Measurements from ENCODE around the gene TRIM9. TPM values are rescaled to one million over a fixed set of nuclear protein-coding genes. Genes with fewer than 3 reads are reported as not detected.

Gene TRIM9
- total and polyA plus RNA-seq, 2 experiments from 2014 or later: 4.4 to 6.2 TPM

DNA sequence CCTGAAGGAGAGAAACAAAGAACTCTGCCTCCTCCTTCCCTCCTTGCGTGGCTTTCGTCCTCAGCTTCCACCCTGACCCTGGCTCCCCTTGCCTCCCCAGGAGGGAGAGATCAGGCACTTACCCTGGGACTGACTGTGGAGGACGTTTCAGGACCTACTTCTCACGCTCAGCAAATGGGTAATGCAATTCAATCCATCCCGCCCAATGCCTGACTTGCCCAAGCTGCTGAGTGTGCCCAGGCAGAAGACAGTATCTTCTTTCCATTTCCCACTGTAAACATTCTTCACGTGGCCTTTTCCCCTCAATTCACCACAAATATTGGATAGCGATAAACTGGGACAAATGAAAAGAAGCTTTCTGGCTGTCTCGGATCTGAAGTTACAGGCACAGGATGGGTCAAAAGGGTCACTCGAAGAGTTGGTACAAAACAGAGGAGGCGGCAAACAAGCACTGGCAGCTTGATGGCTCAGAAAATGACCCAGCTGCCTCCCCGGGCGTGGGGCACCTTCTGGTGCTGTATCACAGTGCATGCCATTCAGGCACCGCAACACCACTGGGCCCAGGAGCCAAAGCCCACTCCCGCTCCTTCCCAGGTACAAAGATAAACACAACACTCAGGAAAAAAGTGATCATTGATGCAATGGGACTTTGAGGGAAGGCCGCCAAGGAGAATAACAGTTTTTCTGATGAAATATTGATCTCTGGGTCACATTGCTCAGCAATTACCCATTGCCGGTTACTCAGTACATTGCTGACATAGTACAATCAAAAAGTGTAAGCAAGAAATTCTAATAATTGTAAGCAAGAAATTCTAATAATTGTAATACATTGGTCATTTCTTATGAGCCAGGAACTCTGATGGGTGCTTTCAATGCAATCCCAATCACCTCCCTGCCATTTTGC, 65.8 kb downstream of the TRIM9 start (continued):
- TF ChIP-seq ZNF462 (CRISPR knock-in tag; IDR thresholded peaks at IDR 0.05) (no peak), ETS1 (IDR thresholded peaks at IDR 0.05) (no peak), NANOG (IDR thresholded peaks at IDR 0.05; ENCODE audit: borderline replicate concordance) (no peak)

GRCh38 chr14:51028361-51028760, 66.5 kb downstream of the TRIM9 start:
- Histone ChIP-seq H2AFZ (no peak overlapping the region), H4K20me1 (replicated peaks; ENCODE audit: insufficient read depth) (no peaks in the 10 kb centered on the region), H3K4me3 (no peak overlapping the region), H3K79me2 (replicated peaks; ENCODE audit: insufficient read depth) (no peaks in the 10 kb centered on the region), H3K4me2 (no peak overlapping the region), H3F3A (replicated peaks; ENCODE audit: low read depth) (no peaks in the 10 kb centered on the region), H3K27ac (ENCODE audit: low read depth) (no peak overlapping the region), H3K27me3 (ENCODE audit: insufficient read depth) (no peaks in the 10 kb centered on the region), H3K9me2 (ENCODE audit: insufficient read depth) (no peaks in the 10 kb centered on the region), H3K4me1 (ENCODE audit: insufficient read depth) (0 out of 2 replicates have a peak, but pooled peaks cover 9% of the 10 kb centered on the region), H3K36me3 (ENCODE audit: insufficient read depth) (no peaks in the 10 kb centered on the region)
- Mint-ChIP-seq H3K9me3 (no peaks in the 10 kb centered on the region), H3K27ac (no peak overlapping the region), H3K27me3 (ENCODE audit: insufficient read depth, low read depth, poor library complexity) (peaks cover 2% of the 10 kb centered on the region), H3K36me3 (ENCODE audit: low read depth) (no peaks in the 10 kb centered on the region), H3K4me1 (peaks cover 10% of the 10 kb centered on the region; the same call in 2 of the 3 replicates), H3K4me3 (no peak overlapping the region)
- no peak for DNase-seq (ENCODE audit: low spot score)
- no peak for ATAC-seq
- TF ChIP-seq NANOG (IDR thresholded peaks at IDR 0.05; ENCODE audit: borderline replicate concordance): no peak
- TF ChIP-seq ZNF331 (CRISPR knock-in tag; IDR thresholded peaks at IDR 0.05; ENCODE audit: low read depth): no peak
- no peak for TF ChIP-seq CREB1 (CRISPR knock-in tag; IDR thresholded peaks at IDR 0.05; ENCODE audit: low read depth)
- no peak for TF ChIP-seq POLR2AphosphoS5 (IDR thresholded peaks at IDR 0.05; ENCODE audit: low read depth)
- TF ChIP-seq CTCF (conservative IDR thresholded peaks at IDR 0.05; ENCODE audit: low read depth in 2 of 2): no peak
